Measurements from ENCODE around the gene ASB1.

ASB1 gene

GRCh38 chr2:238422940-238423339 lies 3.8 kb upstream of the ASB1 start:
- ATAC-seq = no peak
- TF ChIP-seq ESRRG (CRISPR knock-in tag; IDR thresholded peaks at IDR 0.05) = no peak
- TF ChIP-seq ZC3H10 (CRISPR knock-in tag; IDR thresholded peaks at IDR 0.05) = no peak
- no peak for TF ChIP-seq GLIS3 (CRISPR knock-in tag; IDR thresholded peaks at IDR 0.05)
- TF ChIP-seq OSR1 (CRISPR knock-in tag; IDR thresholded peaks at IDR 0.05) = no peak
- no peak for TF ChIP-seq RARB (CRISPR knock-in tag; IDR thresholded peaks at IDR 0.05)
- TF ChIP-seq, protein P1, sequence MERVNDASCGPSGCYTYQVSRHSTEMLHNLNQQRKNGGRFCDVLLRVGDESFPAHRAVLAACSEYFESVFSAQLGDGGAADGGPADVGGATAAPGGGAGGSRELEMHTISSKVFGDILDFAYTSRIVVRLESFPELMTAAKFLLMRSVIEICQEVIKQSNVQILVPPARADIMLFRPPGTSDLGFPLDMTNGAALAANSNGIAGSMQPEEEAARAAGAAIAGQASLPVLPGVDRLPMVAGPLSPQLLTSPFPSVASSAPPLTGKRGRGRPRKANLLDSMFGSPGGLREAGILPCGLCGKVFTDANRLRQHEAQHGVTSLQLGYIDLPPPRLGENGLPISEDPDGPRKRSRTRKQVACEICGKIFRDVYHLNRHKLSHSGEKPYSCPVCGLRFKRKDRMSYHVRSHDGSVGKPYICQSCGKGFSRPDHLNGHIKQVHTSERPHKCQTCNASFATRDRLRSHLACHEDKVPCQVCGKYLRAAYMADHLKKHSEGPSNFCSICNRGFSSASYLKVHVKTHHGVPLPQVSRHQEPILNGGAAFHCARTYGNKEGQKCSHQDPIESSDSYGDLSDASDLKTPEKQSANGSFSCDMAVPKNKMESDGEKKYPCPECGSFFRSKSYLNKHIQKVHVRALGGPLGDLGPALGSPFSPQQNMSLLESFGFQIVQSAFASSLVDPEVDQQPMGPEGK (CRISPR knock-in tag; IDR thresholded peaks at IDR 0.05; ENCODE audit: borderline replicate concordance) = no peak
- no peak for TF ChIP-seq SNAI2 (CRISPR knock-in tag; IDR thresholded peaks at IDR 0.05)
- no peak for TF ChIP-seq ZNF70 (CRISPR knock-in tag; IDR thresholded peaks at IDR 0.05)
- TF ChIP-seq CSRNP3 (CRISPR knock-in tag; IDR thresholded peaks at IDR 0.05) = no peak
- no peak for TF ChIP-seq ZFP3 (CRISPR knock-in tag; IDR thresholded peaks at IDR 0.05)
- TF ChIP-seq ZFP30 (CRISPR knock-in tag; IDR thresholded peaks at IDR 0.05) = no peak
- TF ChIP-seq, protein P2, sequence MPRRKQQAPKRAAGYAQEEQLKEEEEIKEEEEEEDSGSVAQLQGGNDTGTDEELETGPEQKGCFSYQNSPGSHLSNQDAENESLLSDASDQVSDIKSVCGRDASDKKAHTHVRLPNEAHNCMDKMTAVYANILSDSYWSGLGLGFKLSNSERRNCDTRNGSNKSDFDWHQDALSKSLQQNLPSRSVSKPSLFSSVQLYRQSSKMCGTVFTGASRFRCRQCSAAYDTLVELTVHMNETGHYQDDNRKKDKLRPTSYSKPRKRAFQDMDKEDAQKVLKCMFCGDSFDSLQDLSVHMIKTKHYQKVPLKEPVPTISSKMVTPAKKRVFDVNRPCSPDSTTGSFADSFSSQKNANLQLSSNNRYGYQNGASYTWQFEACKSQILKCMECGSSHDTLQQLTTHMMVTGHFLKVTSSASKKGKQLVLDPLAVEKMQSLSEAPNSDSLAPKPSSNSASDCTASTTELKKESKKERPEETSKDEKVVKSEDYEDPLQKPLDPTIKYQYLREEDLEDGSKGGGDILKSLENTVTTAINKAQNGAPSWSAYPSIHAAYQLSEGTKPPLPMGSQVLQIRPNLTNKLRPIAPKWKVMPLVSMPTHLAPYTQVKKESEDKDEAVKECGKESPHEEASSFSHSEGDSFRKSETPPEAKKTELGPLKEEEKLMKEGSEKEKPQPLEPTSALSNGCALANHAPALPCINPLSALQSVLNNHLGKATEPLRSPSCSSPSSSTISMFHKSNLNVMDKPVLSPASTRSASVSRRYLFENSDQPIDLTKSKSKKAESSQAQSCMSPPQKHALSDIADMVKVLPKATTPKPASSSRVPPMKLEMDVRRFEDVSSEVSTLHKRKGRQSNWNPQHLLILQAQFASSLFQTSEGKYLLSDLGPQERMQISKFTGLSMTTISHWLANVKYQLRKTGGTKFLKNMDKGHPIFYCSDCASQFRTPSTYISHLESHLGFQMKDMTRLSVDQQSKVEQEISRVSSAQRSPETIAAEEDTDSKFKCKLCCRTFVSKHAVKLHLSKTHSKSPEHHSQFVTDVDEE (CRISPR knock-in tag; IDR thresholded peaks at IDR 0.05) = no peak

GRCh38 chr2:238423561-238424312 lies 3.0 kb upstream of the ASB1 start:
- TF ChIP-seq ZFP3 (CRISPR knock-in tag; IDR thresholded peaks at IDR 0.05) (no peak), RARB (CRISPR knock-in tag; IDR thresholded peaks at IDR 0.05) (no peak), ISL1 (CRISPR knock-in tag; IDR thresholded peaks at IDR 0.05) (no peak), ZFP30 (CRISPR knock-in tag; IDR thresholded peaks at IDR 0.05) (no peak)
- ATAC-seq = no peak

DNA sequence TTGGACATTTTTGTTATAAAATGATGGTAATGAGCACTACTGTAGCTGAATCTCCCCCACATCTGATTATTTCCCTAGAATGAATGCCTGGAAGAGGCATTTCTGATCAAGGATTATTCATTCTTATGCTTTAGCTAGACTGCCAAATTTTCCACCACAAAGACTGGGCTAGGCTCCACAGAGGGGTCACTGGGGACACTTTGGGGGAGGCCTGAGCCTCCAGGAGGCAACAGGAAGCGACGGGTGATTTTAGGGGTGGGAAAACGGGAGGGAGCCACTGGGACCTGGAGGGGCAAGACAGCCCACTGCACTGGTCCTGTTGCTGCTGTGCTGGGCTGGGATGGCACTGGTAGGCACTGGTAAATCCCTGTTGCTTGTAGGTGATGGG lies 2.4 kb upstream of the ASB1 start:
- TF ChIP-seq TCF4 (CRISPR knock-in tag; IDR thresholded peaks at IDR 0.05; ENCODE audit: borderline replicate concordance) = no peak
- no peak for TF ChIP-seq ESRRG (CRISPR knock-in tag; IDR thresholded peaks at IDR 0.05)
- TF ChIP-seq ISL1 (CRISPR knock-in tag; IDR thresholded peaks at IDR 0.05) = no peak

DNA sequence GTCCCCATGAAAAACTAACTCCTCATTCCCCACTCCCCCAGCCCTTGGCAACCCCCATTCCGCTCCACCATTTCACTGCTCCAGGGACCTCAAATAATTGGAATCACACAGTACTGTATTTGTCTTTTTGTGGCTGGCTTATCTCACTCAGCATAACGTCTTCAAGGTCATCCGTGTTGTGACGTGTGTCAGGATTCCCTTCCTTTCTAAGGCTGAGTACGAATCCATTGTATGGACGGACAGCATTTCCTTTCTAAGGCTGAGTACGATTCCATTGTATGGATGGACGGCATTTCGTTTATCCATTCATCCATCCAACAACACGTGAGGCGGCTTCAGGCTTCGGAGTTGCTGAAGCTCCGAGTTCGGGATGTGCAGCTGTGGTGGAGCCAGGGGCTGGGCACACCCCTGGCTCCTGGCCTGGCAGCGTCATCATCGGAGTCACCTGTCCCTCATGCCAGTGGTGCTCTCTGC lies 1.2 kb upstream of the ASB1 start:
- ATAC-seq = no peak
- TF ChIP-seq ZC3H10 (CRISPR knock-in tag; IDR thresholded peaks at IDR 0.05) (no peak), ZFP30 (CRISPR knock-in tag; IDR thresholded peaks at IDR 0.05) (no peak), TOX (CRISPR knock-in tag; IDR thresholded peaks at IDR 0.05; ENCODE audit: borderline replicate concordance) (no peak), ZNF8 (CRISPR knock-in tag; IDR thresholded peaks at IDR 0.05) (no peak), CSRNP3 (CRISPR knock-in tag; IDR thresholded peaks at IDR 0.05) (no peak), ZNF70 (CRISPR knock-in tag; IDR thresholded peaks at IDR 0.05) (no peak), SNAI2 (CRISPR knock-in tag; IDR thresholded peaks at IDR 0.05) (no peak), TCF4 (CRISPR knock-in tag; IDR thresholded peaks at IDR 0.05; ENCODE audit: borderline replicate concordance) (no peak), ESRRG (CRISPR knock-in tag; IDR thresholded peaks at IDR 0.05) (no peak), GLIS3 (CRISPR knock-in tag; IDR thresholded peaks at IDR 0.05) (no peak), OSR1 (CRISPR knock-in tag; IDR thresholded peaks at IDR 0.05) (no peak), ZNF565 (CRISPR knock-in tag; conservative IDR thresholded peaks at IDR 0.05; ENCODE audit: low read depth) (no peak), BACH2 (CRISPR knock-in tag; IDR thresholded peaks at IDR 0.05; ENCODE audit: borderline replicate concordance) (no peak), CSDC2 (CRISPR knock-in tag; IDR thresholded peaks at IDR 0.05) (no peak), RARB (CRISPR knock-in tag; IDR thresholded peaks at IDR 0.05) (no peak)
- TF ChIP-seq, protein P2 (CRISPR knock-in tag; IDR thresholded peaks at IDR 0.05) = no peak
- TF ChIP-seq, protein P1 (CRISPR knock-in tag; IDR thresholded peaks at IDR 0.05; ENCODE audit: borderline replicate concordance) = no peak

More for the DNA sequence above, 2.4 kb upstream of the ASB1 start:
- ATAC-seq = no peak
